Peyer's patch (tissue), 4 donors: Measurements from ENCODE around the gene IRAK1BP1. TPM values are rescaled to one million over a fixed set of nuclear protein-coding genes. Genes with fewer than 3 reads are reported as not detected.

ENCODE experiments used
- total RNA-seq, 4 donors: library from RNA; depleted of rRNA; stranded (reverse); fragments of >200 nt; gene quantifications; one replicate each; pipeline ENCODE4 v1.1.0, GENCODE V29; 2016

IRAK1BP1 gene
- total RNA-seq, 4 donors from 2014 or later, result 1.4 to 3.6 (median 2.6) TPM

Other genes with a start within 250 kb of the IRAK1BP1 start
- gene PHIP, start 210.7 kb downstream of the IRAK1BP1 start, total RNA-seq, result 10 to 100 TPM; 20.2 to 65.2 (median 25.1) TPM